D721Med (cell line): ENCODE results near the gene MT1E.
A peak's percentile ranks its signal among the peaks of the same experiment; 100 is the strongest.

Source experiments
- DNase-seq: peaks from one replicate; pipeline ENCODE4 v3.0.0; 2011; ENCODE audit warnings: low spot score; ENCODE audit not compliant: insufficient read length
- FAIRE-seq: peaks from 2 replicates; lab custom pipeline; 2011; peaks lifted over from hg19 to GRCh38; lab: Jason Lieb, UNC
- CTCF ChIP-seq: IDR thresholded peaks from 2 replicates; pipeline ENCODE4 v1.5.1; 2012; ENCODE audit warnings: mild to moderate bottlenecking, control low read depth; ENCODE audit not compliant: insufficient read depth; ENCODE audit errors: missing control alignments

The MT1E gene

GRCh38 chr16:56601325-56601724, 24.3 kb upstream of the MT1E start:
- TF ChIP-seq CTCF: no peak
- no peak for DNase-seq
- no peak for FAIRE-seq

GRCh38 chr16:56603589-56603988, 22.0 kb upstream of the MT1E start:
- no peak for DNase-seq
- TF ChIP-seq CTCF: peak; percentile 49
- FAIRE-seq: no peak

GRCh38 chr16:56604966-56605365, 20.6 kb upstream of the MT1E start:
- FAIRE-seq (no peak), DNase-seq (no peak)
- no peak for TF ChIP-seq CTCF

- no peak for DNase-seq
- no peak for FAIRE-seq
- no peak for TF ChIP-seq CTCF
These were observed 20.1 kb upstream of the MT1E start for GRCh38 chr16:56605475-56605874.

DNA sequence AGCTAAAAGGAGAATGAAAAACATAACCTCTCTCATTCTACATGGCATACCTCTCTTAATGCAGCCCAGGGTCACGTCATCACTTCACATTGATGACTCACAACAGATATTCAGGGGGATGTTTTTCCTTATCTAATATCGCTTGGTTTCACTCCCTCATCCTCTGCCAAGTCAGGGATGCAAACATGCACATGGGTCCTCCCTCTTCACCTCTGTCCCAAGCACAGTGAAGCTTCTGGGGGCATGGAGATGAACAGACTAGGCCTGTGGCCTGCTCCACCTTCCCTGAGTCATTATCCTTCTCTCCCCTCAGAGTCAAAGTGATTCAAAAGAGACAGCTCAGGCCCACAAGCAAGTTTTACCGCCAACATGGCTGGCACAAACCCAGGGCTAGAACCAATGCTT, 19.5 kb upstream of the MT1E start:
- FAIRE-seq: no peak

DNA sequence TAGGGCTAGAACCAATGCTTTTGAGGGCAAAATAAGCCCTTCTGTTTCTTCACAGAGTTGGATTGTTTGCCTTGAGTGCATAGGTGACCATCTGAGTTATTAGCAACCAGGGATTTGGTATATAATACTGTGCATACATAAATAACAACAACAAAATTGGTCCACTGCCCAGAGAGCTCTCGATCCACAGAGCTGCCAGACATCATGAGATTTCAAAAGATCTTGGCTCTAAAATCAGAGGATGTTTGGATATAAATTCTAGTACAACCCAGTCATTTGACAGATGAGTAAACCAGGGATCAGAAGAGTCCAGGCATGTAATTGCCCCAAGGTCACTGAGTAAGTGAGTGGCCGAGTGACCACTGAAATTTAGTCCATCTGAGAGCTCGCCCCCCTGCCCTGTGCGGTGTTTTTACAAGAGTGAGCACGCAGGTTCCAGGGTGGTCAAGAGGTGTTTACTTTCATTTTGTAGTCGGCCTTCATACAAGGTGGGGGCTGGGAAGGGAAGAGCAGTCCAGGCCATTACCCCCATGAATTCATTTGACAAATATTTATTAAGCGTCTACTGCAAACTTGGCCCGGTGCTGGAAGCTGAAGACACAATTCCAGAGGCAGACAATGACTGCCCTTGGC, 19.0 kb upstream of the MT1E start:
- TF ChIP-seq CTCF: no peak
- FAIRE-seq (no peak), DNase-seq (no peak)

More for the DNA sequence above, 19.5 kb upstream of the MT1E start:
- DNase-seq: no peak
- no peak for TF ChIP-seq CTCF

DNA sequence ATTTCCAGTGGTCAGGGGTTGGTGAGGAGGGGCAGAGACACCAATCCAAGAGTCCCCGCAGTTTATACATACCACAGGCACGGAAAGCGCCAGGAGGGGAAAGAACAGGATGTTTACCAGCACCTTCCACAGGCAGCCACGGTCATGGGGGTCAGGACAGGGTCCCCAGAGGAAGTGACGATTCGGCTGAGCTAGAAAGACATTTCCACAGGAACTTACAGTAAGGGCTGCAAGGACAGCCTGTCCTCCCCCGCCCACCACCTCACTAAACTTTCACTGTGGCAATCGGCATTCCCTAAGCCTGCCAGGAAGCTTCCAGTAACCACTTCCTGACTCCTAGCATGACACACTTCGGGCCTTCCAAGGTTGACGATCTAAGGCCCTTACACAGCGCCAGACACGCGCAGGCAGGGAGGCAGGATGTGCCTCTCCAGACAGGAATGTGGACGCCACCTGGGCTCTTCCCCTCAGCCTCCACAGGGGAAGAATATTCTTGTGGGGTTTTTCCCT, 18.4 kb upstream of the MT1E start:
- DNase-seq (no peak), FAIRE-seq (no peak)
- no peak for TF ChIP-seq CTCF
